A549 (cell line): Measurements from ENCODE around the gene C11orf98. TPM values are rescaled to one million over a fixed set of nuclear protein-coding genes. Genes with fewer than 3 reads are reported as not detected.

Source experiments
- ATAC-seq, 2 experiments: fragments of 200-7000 bp in 1 of 2; fragments of >200 bp in 1 of 2; cut with Nextera tagmentation in 1 of 2; cut with Tn5 transposase in 1 of 2; 3 replicates each; pipeline versions ENCODE4 v1.8.0 to v1.9.1; 2018 to 2020; ENCODE audit warnings: mild to moderate bottlenecking in 1 of 2, moderate library complexity in 1 of 2
- CTCF ChIA-PET: fragments of 300-600 bp; sonication (Branson Sonifier 250); formaldehyde crosslinking; extraction: SDS; loops from one replicate; lab custom pipeline; 2021; ENCODE audit warnings: antibody characterized with exemption, inconsistent platforms; lab: Yijun Ruan, JAX
- POLR2A ChIA-PET: fragments of 350-600 bp; formaldehyde crosslinking; extraction: SDS; loops from one replicate; lab custom pipeline; 2021; ENCODE audit warnings: antibody characterized with exemption, inconsistent platforms; lab: Yijun Ruan, JAX
- DNase-seq, 2 experiments: peaks; one replicate each; pipeline versions ENCODE4 v3.0.0 to v3.0.0-alpha.2; 2011 to 2016; ENCODE audit warnings: low read depth in 1 of 2, low spot score in 1 of 2
- FAIRE-seq: peaks from 2 replicates; lab custom pipeline; 2011; peaks lifted over from hg19 to GRCh38; lab: Jason Lieb, UNC
- H3K27ac ChIP-seq, 2 experiments: fragments of >200 bp; sonication (Bioruptor Twin); formaldehyde crosslinking; 3 replicates each; pipeline ENCODE4 v1.5.1; 2016 to 2017
- H3K4me1 ChIP-seq: fragments of >200 bp; sonication (Bioruptor Twin); formaldehyde crosslinking; 3 replicates; pipeline ENCODE4 v1.6.1; 2016
- H3K4me2 ChIP-seq: fragments of >200 bp; sonication (Bioruptor Twin); formaldehyde crosslinking; 3 replicates; pipeline ENCODE4 v1.6.1; 2016
- H3K4me3 ChIP-seq: fragments of >200 bp; sonication (Bioruptor Twin); formaldehyde crosslinking; 3 replicates; pipeline ENCODE4 v1.5.1; 2016
- H3K9me3 ChIP-seq: fragments of >200 bp; sonication (Bioruptor Twin); formaldehyde crosslinking; 3 replicates; pipeline ENCODE4 v1.6.1; 2016
- CBX2 ChIP-seq: fragments of 200-600 bp; sonication (generic); IDR thresholded peaks from 2 replicates; pipeline ENCODE4 v1.6.1; 2016; ENCODE audit warnings: low read depth, mild to moderate bottlenecking, borderline replicate concordance
- EHF ChIP-seq: fragments of 250-450 bp; sonication (Bioruptor Pico); IDR thresholded peaks from 2 replicates; pipeline ENCODE4 v1.5.0; 2020; ENCODE audit warnings: mild to moderate bottlenecking
- EHMT2 ChIP-seq: fragments of 200-600 bp; sonication (generic); IDR thresholded peaks from 2 replicates; pipeline ENCODE4 v1.6.1; 2016; ENCODE audit warnings: antibody characterized with exemption, low read depth, mild to moderate bottlenecking, moderate library complexity
- FOSB ChIP-seq: fragments of 250-450 bp; sonication (Bioruptor Pico); IDR thresholded peaks from 2 replicates; pipeline ENCODE4 v1.5.0; 2020; ENCODE audit warnings: mild to moderate bottlenecking, moderate library complexity
- FOXS1 ChIP-seq: fragments of 250-450 bp; sonication (Bioruptor Pico); IDR thresholded peaks from 2 replicates; pipeline ENCODE4 v1.5.0; 2020; ENCODE audit warnings: mild to moderate bottlenecking, moderate library complexity
- HDAC2 ChIP-seq: fragments of 200-600 bp; sonication (generic); IDR thresholded peaks from 2 replicates; pipeline ENCODE4 v1.6.1; 2016
- HEYL ChIP-seq: fragments of 250-450 bp; sonication (Bioruptor Pico); IDR thresholded peaks from 2 replicates; pipeline ENCODE4 v1.8.0; 2021; ENCODE audit warnings: mild to moderate bottlenecking, moderate library complexity
- HOXB13 ChIP-seq: fragments of 250-450 bp; sonication (Bioruptor Pico); IDR thresholded peaks from 2 replicates; pipeline ENCODE4 v1.5.0; 2020; ENCODE audit warnings: low read depth, mild to moderate bottlenecking, moderate library complexity
- JUN ChIP-seq, 2 experiments: fragments of >200 bp; sonication (Bioruptor Twin); formaldehyde crosslinking; IDR thresholded peaks; 2 replicates in 1 of 2; 3 replicates in 1 of 2; pipeline ENCODE4 v1.6.1; 2016 to 2017
- JUNB ChIP-seq: fragments of >200 bp; sonication (Bioruptor Twin); formaldehyde crosslinking; IDR thresholded peaks from 2 replicates; pipeline ENCODE4 v1.6.1; 2016
- KDM1A ChIP-seq: fragments of 200-600 bp; sonication (generic); IDR thresholded peaks from 2 replicates; pipeline ENCODE4 v1.6.1; 2016; ENCODE audit warnings: low read depth, mild to moderate bottlenecking
- NPAS2 ChIP-seq: fragments of 250-450 bp; sonication (Bioruptor Pico); IDR thresholded peaks from 2 replicates; pipeline ENCODE4 v1.8.0; 2022; ENCODE audit warnings: mild to moderate bottlenecking, moderate library complexity, borderline replicate concordance
- NR3C1 ChIP-seq: fragments of >200 bp; sonication (Bioruptor Twin); formaldehyde crosslinking; IDR thresholded peaks from 3 replicates; pipeline ENCODE4 v1.6.1; 2017
- RAD21 ChIP-seq, 2 experiments: fragments of >200 bp in 1 of 2; sonication (Bioruptor Twin) in 1 of 2; formaldehyde crosslinking in 1 of 2; IDR thresholded peaks in 1 of 2; conservative IDR thresholded peaks in 1 of 2; 2 replicates in 1 of 2; 3 replicates in 1 of 2; pipeline ENCODE4 v1.6.1; 2012 to 2018; ENCODE audit warnings: inconsistent platforms in 1 of 2
- RNF2 ChIP-seq: fragments of 200-600 bp; sonication (generic); IDR thresholded peaks from 2 replicates; pipeline ENCODE4 v1.6.1; 2016; ENCODE audit warnings: low read depth, mild to moderate bottlenecking, antibody characterized with exemption, moderate library complexity, borderline replicate concordance
- SREBF2 ChIP-seq: fragments of 450-650 bp; IDR thresholded peaks from 2 replicates; pipeline ENCODE4 v1.6.1; 2014; ENCODE audit warnings: mild to moderate bottlenecking, moderate library complexity
- WGBS: methylation state at CpG from one replicate; pipeline ENCODE4 v1.1.6; 2017; ENCODE audit errors: missing lambda C conversion rate; 5-methylcytosine and 5-hydroxymethylcytosine counted together
- polyA plus RNA-seq, 4 experiments: library from polyadenylated mRNA; depleted of rRNA in 3 of 4; stranded (reverse); fragments of >200 nt; fragmentation: RNase III in 1 of 4; extraction: RNeasy Plus Mini Kit Qiagen cat#74134 plus additional on column Dnase treatment in 1 of 4; gene quantifications; 2 replicates in 3 of 4; 3 replicates in 1 of 4; pipeline ENCODE4 v1.2.3, GENCODE V29; 2011 to 2017
- TF ChIP-seq, protein P1 (sequence below): fragments of 250-450 bp; sonication (Bioruptor Pico); IDR thresholded peaks from 2 replicates; pipeline ENCODE4 v1.5.0; 2021; ENCODE audit warnings: mild to moderate bottlenecking, moderate library complexity, borderline replicate concordance
- TF ChIP-seq, protein P2 (sequence below): fragments of 150-350 bp; IDR thresholded peaks from 2 replicates; pipeline ENCODE4 v1.6.1; 2014; ENCODE audit warnings: low read depth, mild to moderate bottlenecking, low read length
- TF ChIP-seq, protein P3 (sequence below): fragments of >200 bp; sonication (Bioruptor Twin); formaldehyde crosslinking; IDR thresholded peaks from 3 replicates; pipeline ENCODE4 v1.6.1; 2016

The C11orf98 gene
- polyA plus RNA-seq, 2 of the 4 experiments (the other 2 are of a cell fraction), result 91.7 to 140 TPM

DNA sequence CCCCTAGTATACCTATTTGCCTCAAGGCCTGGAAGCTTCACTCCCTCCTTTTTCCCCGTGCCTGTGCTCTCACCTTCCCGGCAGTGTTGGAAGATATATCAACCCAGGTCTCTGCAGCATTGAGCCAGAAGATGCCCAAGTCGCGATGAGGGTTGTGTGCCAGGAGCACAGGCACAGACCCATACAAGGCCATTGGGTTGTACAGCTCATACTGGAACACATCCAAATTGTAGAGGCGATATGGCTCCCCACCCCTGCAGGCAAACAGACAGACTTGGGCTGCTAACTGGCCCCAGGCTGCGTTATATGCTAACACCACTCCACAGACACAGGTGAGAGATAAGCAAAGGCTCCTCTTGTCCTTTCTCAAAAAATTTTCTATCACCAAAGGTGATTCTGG, 32.5 kb downstream of the C11orf98 start:
- POLR2A ChIA-PET, result no interaction called here

DNA sequence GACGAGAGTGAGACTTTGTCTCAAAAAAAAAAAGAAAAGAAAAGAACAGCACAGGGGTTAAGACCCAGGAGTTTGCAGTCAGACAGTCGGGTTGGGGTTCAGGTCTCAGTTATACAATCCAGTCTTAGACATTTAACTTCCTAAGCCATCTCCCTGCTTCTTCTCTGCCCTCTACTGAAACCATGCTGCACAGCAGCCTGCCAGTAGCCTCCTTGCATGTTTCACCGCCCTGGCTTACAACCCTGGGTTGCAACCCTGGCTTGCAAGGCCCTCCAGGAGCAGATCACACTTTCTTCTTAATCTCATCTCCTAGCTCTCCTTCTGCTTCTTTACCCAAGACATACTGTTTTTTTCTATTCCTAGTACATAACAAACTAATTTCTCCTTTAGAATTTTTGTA, 37.3 kb downstream of the C11orf98 start:
- CTCF ChIA-PET, result interaction anchor here (0.6 to 1.8 kb wide), 5 partner anchors 11 to 33 kb away, joined by 3 to 5 read pairs (median 3); partner anchors contain the start of gene EML3
- Histone ChIP-seq H3K9me3 (no peaks in the 10 kb centered on the region), H3K4me1 (no peaks in the 10 kb centered on the region), H3K4me2 (no peak overlapping the region), H3K27ac (no peak overlapping the region), H3K4me3 (no peak overlapping the region)
- DNase-seq (peak in 1 of 2 experiments; percentile 36), ATAC-seq (peak; percentile 42 to 64; a peak in 4 of 6 replicates)
- 88% methylated on average over 3 of the region's 3 CpGs for WGBS
- TF ChIP-seq JUNB (no peak), SREBF2 (no peak), EHF (CRISPR knock-in tag) (no peak), NPAS2 (CRISPR knock-in tag) (no peak), FOSB (CRISPR knock-in tag) (no peak), JUN (IDR thresholded peaks at IDR 0.05) (no peak)
- TF ChIP-seq, protein P1, sequence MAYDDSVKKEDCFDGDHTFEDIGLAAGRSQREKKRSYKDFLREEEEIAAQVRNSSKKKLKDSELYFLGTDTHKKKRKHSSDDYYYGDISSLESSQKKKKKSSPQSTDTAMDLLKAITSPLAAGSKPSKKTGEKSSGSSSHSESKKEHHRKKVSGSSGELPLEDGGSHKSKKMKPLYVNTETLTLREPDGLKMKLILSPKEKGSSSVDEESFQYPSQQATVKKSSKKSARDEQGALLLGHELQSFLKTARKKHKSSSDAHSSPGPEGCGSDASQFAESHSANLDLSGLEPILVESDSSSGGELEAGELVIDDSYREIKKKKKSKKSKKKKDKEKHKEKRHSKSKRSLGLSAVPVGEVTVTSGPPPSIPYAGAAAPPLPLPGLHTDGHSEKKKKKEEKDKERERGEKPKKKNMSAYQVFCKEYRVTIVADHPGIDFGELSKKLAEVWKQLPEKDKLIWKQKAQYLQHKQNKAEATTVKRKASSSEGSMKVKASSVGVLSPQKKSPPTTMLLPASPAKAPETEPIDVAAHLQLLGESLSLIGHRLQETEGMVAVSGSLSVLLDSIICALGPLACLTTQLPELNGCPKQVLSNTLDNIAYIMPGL (CRISPR knock-in tag), result no peak
- TF ChIP-seq, all 56 proteins: peak for 0
- POLR2A ChIA-PET, result no interaction called here
- no peak for FAIRE-seq

More for the DNA sequence above, 32.5 kb downstream of the C11orf98 start:
- ATAC-seq, result no peak
- TF ChIP-seq FOXS1 (CRISPR knock-in tag) (no peak), CBX2 (no peak), NR3C1 (no peak), RAD21 (conservative IDR thresholded peaks at IDR 0.05 in 1 of 2, IDR thresholded peaks at IDR 0.05 in 1 of 2) (no peak), HOXB13 (CRISPR knock-in tag) (no peak), HDAC2 (no peak), HEYL (CRISPR knock-in tag) (no peak), EHMT2 (no peak), KDM1A (no peak), RNF2 (no peak)
- TF ChIP-seq, protein P2, sequence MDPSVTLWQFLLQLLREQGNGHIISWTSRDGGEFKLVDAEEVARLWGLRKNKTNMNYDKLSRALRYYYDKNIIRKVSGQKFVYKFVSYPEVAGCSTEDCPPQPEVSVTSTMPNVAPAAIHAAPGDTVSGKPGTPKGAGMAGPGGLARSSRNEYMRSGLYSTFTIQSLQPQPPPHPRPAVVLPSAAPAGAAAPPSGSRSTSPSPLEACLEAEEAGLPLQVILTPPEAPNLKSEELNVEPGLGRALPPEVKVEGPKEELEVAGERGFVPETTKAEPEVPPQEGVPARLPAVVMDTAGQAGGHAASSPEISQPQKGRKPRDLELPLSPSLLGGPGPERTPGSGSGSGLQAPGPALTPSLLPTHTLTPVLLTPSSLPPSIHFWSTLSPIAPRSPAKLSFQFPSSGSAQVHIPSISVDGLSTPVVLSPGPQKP, result no peak
- TF ChIP-seq, protein P1 (CRISPR knock-in tag), result no peak
- TF ChIP-seq, protein P3, sequence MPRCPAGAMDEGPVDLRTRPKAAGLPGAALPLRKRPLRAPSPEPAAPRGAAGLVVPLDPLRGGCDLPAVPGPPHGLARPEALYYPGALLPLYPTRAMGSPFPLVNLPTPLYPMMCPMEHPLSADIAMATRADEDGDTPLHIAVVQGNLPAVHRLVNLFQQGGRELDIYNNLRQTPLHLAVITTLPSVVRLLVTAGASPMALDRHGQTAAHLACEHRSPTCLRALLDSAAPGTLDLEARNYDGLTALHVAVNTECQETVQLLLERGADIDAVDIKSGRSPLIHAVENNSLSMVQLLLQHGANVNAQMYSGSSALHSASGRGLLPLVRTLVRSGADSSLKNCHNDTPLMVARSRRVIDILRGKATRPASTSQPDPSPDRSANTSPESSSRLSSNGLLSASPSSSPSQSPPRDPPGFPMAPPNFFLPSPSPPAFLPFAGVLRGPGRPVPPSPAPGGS, result no peak
- 88% methylated on average over 6 of the region's 6 CpGs for WGBS
- CTCF ChIA-PET, result interaction anchor here (0.7 to 2.1 kb wide), 3 partner anchors 17 to 89 kb away, joined by 3 to 6 read pairs (median 3); no protein-coding TSS in a partner anchor
- no peak overlapping the region for H3K4me3 ChIP-seq
- H3K9me3 ChIP-seq, result no peaks in the 10 kb centered on the region
- no peak for DNase-seq
- no peaks in the 10 kb centered on the region for H3K4me1 ChIP-seq
- H3K4me2 ChIP-seq, result no peak overlapping the region
- FAIRE-seq, result no peak
- no peak overlapping the region for H3K27ac ChIP-seq
